ENCODE measurements around the gene SYN1. TPM values are rescaled to one million over a fixed set of nuclear protein-coding genes. Genes with fewer than 3 reads are reported as not detected.

Gene SYN1
- total RNA-seq, 1 donor from 2014 or later, result 1.9 TPM

DNA sequence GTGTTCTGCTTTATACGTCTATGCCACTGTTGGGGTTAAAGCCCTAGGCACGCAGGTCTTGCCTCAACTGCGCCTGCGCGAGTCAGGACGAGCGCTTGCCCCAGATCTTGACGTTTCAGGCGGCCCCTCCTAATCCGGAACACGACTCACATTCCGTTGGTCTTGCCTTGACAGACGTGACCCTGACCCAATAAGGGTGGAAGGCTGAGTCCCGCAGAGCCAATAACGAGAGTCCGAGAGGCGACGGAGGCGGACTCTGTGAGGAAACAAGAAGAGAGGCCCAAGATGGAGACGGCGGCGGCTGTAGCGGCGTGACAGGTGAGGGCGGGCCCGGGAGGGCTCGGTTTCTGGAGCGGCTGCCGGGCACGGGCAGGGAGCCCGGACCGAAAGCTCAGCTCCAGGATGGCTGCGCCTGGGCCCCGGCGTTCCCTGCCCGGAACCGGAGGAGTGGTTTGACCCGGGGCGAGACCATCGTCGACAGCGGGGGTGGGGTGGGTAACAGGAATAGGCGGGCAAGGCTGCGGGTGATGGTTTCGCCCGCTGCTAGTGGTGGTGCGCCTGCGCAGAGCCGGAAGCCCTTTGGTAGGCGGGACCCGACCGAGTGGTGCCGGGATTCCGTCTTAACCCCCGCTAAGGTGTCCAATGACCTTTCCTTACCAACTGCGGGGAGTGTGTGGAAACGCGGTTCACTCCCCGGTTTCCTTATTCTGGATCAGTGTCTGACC, 58.6 kb downstream of the SYN1 start, which contains the start of gene ARAF:
TSS of gene ARAF (plus strand) at position 272 of the 725 bp plus-strand sequence. CDS start 1,763 bp downstream, outside the sequence.
- Mint-ChIP-seq H3K27me3 (ENCODE audit: unreplicated experiment) (no peaks in the 10 kb centered on the region), H3K27ac (ENCODE audit: unreplicated experiment) (peak within 1 kb of the TSS; percentile 95), H3K9me3 (ENCODE audit: unreplicated experiment) (no peaks in the 10 kb centered on the region), H3K4me3 (ENCODE audit: unreplicated experiment) (peak within 1 kb of the TSS; percentile 85), H3K36me3 (ENCODE audit: unreplicated experiment) (peaks cover 6% of the 10 kb centered on the region), H3K4me1 (ENCODE audit: unreplicated experiment) (peaks cover 19% of the 10 kb centered on the region)
- DNase-seq (ENCODE audit: extremely low spot score, unreplicated experiment), result peak; percentile 98
- TF ChIP-seq, protein P1, sequence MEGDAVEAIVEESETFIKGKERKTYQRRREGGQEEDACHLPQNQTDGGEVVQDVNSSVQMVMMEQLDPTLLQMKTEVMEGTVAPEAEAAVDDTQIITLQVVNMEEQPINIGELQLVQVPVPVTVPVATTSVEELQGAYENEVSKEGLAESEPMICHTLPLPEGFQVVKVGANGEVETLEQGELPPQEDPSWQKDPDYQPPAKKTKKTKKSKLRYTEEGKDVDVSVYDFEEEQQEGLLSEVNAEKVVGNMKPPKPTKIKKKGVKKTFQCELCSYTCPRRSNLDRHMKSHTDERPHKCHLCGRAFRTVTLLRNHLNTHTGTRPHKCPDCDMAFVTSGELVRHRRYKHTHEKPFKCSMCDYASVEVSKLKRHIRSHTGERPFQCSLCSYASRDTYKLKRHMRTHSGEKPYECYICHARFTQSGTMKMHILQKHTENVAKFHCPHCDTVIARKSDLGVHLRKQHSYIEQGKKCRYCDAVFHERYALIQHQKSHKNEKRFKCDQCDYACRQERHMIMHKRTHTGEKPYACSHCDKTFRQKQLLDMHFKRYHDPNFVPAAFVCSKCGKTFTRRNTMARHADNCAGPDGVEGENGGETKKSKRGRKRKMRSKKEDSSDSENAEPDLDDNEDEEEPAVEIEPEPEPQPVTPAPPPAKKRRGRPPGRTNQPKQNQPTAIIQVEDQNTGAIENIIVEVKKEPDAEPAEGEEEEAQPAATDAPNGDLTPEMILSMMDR (IDR thresholded peaks at IDR 0.05), result no peak

DNA sequence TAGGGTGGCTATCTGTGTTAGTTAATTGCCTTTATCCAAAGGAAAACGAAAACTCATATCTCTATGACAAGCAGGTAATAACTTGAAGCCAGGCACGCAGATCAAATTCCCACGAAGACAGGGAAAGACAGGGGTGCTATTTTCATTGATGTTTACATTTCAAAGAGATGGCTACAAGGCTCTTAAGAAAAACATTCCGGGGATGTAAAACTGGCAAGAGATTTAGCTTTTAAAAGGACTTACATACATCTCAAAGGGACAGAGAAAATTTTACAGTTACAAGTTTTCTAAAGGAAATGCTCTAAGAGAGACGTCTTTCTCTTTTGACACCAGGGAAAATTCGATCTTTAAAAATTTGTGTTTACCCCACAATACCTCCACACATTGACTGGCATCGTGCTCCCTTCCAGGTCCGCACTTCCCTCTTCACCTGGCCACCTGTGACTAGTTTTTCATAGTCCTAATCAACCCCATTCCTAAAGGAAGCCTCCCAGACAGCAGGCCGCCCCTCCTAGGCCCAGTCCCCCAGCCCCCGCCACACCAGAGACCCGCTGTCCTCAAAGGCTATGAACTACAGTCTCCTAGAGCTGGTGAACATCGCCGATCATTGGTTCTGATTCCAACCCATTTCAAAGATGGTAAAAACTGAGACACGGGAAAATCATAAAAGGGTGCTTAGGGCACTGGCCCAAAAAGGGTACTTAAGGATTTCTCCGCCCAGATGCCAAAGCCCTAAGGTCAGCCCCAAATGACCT, 59.3 kb downstream of the SYN1 start:
- peak overlapping the region; percentile 95 for H3K27ac Mint-ChIP-seq (ENCODE audit: unreplicated experiment)
- H3K4me3 Mint-ChIP-seq (ENCODE audit: unreplicated experiment), result peak overlapping the region; percentile 85
- no peaks in the 10 kb centered on the region for H3K9me3 Mint-ChIP-seq (ENCODE audit: unreplicated experiment)

GRCh38 chrX:47558436-47558835, 61.2 kb downstream of the SYN1 start:
- no peak for DNase-seq (ENCODE audit: extremely low spot score, unreplicated experiment)
- H3K36me3 Mint-ChIP-seq (ENCODE audit: unreplicated experiment), result no peaks in the 10 kb centered on the region
- peaks cover 23% of the 10 kb centered on the region for H3K4me1 Mint-ChIP-seq (ENCODE audit: unreplicated experiment)
- TF ChIP-seq, protein P1 (IDR thresholded peaks at IDR 0.05), result no peak
- no peaks in the 10 kb centered on the region for H3K9me3 Mint-ChIP-seq (ENCODE audit: unreplicated experiment)
- no peaks in the 10 kb centered on the region for H3K27me3 Mint-ChIP-seq (ENCODE audit: unreplicated experiment)
- no peak overlapping the region for H3K27ac Mint-ChIP-seq (ENCODE audit: unreplicated experiment)
- no peak overlapping the region for H3K4me3 Mint-ChIP-seq (ENCODE audit: unreplicated experiment)

More for the DNA sequence above, 59.3 kb downstream of the SYN1 start:
- TF ChIP-seq, protein P1 (IDR thresholded peaks at IDR 0.05), result no peak
- Mint-ChIP-seq H3K4me1 (ENCODE audit: unreplicated experiment) (peaks cover 23% of the 10 kb centered on the region), H3K27me3 (ENCODE audit: unreplicated experiment) (no peaks in the 10 kb centered on the region), H3K36me3 (ENCODE audit: unreplicated experiment) (peaks cover 5% of the 10 kb centered on the region)
- DNase-seq (ENCODE audit: extremely low spot score, unreplicated experiment), result no peak

- no peaks in the 10 kb centered on the region for H3K36me3 Mint-ChIP-seq (ENCODE audit: unreplicated experiment)
- peak overlapping the region; percentile 86 for H3K4me3 Mint-ChIP-seq (ENCODE audit: unreplicated experiment)
- H3K27ac Mint-ChIP-seq (ENCODE audit: unreplicated experiment), result peak overlapping the region; percentile 94
- H3K4me1 Mint-ChIP-seq (ENCODE audit: unreplicated experiment), result peaks cover 20% of the 10 kb centered on the region
- H3K9me3 Mint-ChIP-seq (ENCODE audit: unreplicated experiment), result no peaks in the 10 kb centered on the region
- DNase-seq (ENCODE audit: extremely low spot score, unreplicated experiment), result peak; percentile 93
- TF ChIP-seq, protein P1 (IDR thresholded peaks at IDR 0.05), result no peak
- H3K27me3 Mint-ChIP-seq (ENCODE audit: unreplicated experiment), result no peaks in the 10 kb centered on the region
Observed at GRCh38 chrX:47556045-47556623, 63.5 kb downstream of the SYN1 start.

DNA sequence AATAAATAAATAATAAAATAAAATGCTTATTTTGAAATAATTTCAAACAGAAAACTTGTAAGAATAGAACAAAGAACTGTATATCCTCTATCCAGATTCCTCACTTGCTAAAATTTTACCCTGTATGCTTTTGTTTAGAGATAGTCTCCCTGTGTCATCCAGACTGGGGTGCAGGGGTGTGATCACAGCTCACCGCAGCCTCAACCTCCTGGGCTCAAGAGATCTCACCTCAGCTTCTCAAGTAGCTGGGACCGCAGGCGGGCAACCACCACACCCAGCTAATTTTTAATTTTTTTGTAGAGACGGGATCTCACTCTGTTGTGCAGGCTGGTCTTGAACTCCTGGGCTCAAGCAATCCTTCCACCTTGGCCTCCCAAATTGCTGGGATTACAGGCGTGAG, 76.2 kb downstream of the SYN1 start:
- no peaks in the 10 kb centered on the region for H3K36me3 Mint-ChIP-seq (ENCODE audit: unreplicated experiment)
- peaks cover 8% of the 10 kb centered on the region for H3K4me1 Mint-ChIP-seq (ENCODE audit: unreplicated experiment)
- no peaks in the 10 kb centered on the region for H3K27me3 Mint-ChIP-seq (ENCODE audit: unreplicated experiment)
- H3K27ac Mint-ChIP-seq (ENCODE audit: unreplicated experiment), result no peak overlapping the region
- TF ChIP-seq, protein P1 (IDR thresholded peaks at IDR 0.05), result no peak
- H3K9me3 Mint-ChIP-seq (ENCODE audit: unreplicated experiment), result no peaks in the 10 kb centered on the region
- no peak for DNase-seq (ENCODE audit: extremely low spot score, unreplicated experiment)
- H3K4me3 Mint-ChIP-seq (ENCODE audit: unreplicated experiment), result no peak overlapping the region

All from osteocyte (in vitro differentiated cells).